NCI-H460 (cell line): ENCODE data around the gene DMPK. TPM values are rescaled to one million over a fixed set of nuclear protein-coding genes. Genes with fewer than 3 reads are reported as not detected.

Experiments
- DNase-seq: peaks from one replicate; pipeline ENCODE4 v3.0.0-alpha.2; 2016; ENCODE audit warnings: low read depth; ENCODE audit errors: extremely low read depth
- total RNA-seq: library from RNA; depleted of rRNA; stranded (reverse); fragments of >200 nt; shearing (Covaris generic); gene quantifications from 2 replicates; pipeline ENCODE4 v1.2.3, GENCODE V29; 2014

The DMPK gene
- total RNA-seq, 1 experiment from 2014 or later: 10.6 TPM

GRCh38 chr19:45771311-45771933 lies 10.9 kb downstream of the DMPK start:
- DNase-seq: no peak

- DNase-seq: peak; percentile 95
Measured at GRCh38 chr19:45770192-45771101, 11.8 kb downstream of the DMPK start.

GRCh38 chr19:45769821-45770191 lies 12.5 kb downstream of the DMPK start:
- DNase-seq: no peak

- DNase-seq: peak; percentile 96
Measured at GRCh38 chr19:45768984-45769782, 13.1 kb downstream of the DMPK start, which contains the start of gene SIX5. Gene SIX5, minus strand, starts transcription at chr19:45769252. Its CDS starts 408 bp downstream, at chr19:45768844.

GRCh38 chr19:45768655-45768983 lies 13.7 kb downstream of the DMPK start:
- DNase-seq: no peak

GRCh38 chr19:45767881-45768654 lies 14.2 kb downstream of the DMPK start:
- peak; percentile 27 for DNase-seq

- DNase-seq: peak; percentile 37
Measured at GRCh38 chr19:45767410-45767880, 14.8 kb downstream of the DMPK start.

- no peak for DNase-seq
Measured at GRCh38 chr19:45766869-45767346, 15.4 kb downstream of the DMPK start.

GRCh38 chr19:45766296-45766868 lies 15.9 kb downstream of the DMPK start:
- no peak for DNase-seq

GRCh38 chr19:45765702-45766295 lies 16.5 kb downstream of the DMPK start:
- no peak for DNase-seq

GRCh38 chr19:45764945-45765701 lies 17.2 kb downstream of the DMPK start:
- DNase-seq: no peak

- DNase-seq: no peak
Measured at GRCh38 chr19:45764475-45764874, 17.8 kb downstream of the DMPK start.

- no peak for DNase-seq
Measured at GRCh38 chr19:45763691-45764294, 18.5 kb downstream of the DMPK start.

GRCh38 chr19:45762870-45763631 lies 19.2 kb downstream of the DMPK start:
- DNase-seq: no peak

GRCh38 chr19:45761714-45762113 lies 20.6 kb downstream of the DMPK start:
- no peak for DNase-seq

- DNase-seq: no peak
Measured at GRCh38 chr19:45758921-45759320, 23.4 kb downstream of the DMPK start.

- DNase-seq: no peak
Measured at GRCh38 chr19:45757695-45758094, 24.6 kb downstream of the DMPK start.

- DNase-seq: no peak
Measured at GRCh38 chr19:45754323-45754722, 28.0 kb downstream of the DMPK start.
